SK-N-SH treated with all-trans-retinoic acid at 6 μM for 48 hours (cell line): Measurements from ENCODE around the gene GLRX.
A peak's percentile ranks its signal among the peaks of the same experiment; 100 is the strongest.

Source experiments
- ATAC-seq: fragments of 200-7000 bp; cut with Tn5 transposase; 3 replicates; pipeline ENCODE4 v1.9.1; 2020; ENCODE audit warnings: mild to moderate bottlenecking, moderate library complexity
- ARNTL ChIP-seq: fragments of 450-650 bp; formaldehyde crosslinking; IDR thresholded peaks from 2 replicates; pipeline ENCODE4 v1.5.0; 2020; ENCODE audit warnings: low read depth, mild to moderate bottlenecking, moderate library complexity, borderline replicate concordance
- BACH2 ChIP-seq: fragments of 250-450 bp; sonication (Bioruptor Pico); IDR thresholded peaks from 2 replicates; pipeline ENCODE4 v1.9.0; 2021; ENCODE audit warnings: mild to moderate bottlenecking, borderline replicate concordance
- CSDC2 ChIP-seq: fragments of 250-450 bp; sonication (Bioruptor Pico); IDR thresholded peaks from 2 replicates; pipeline ENCODE4 v1.5.0; 2020; ENCODE audit warnings: mild to moderate bottlenecking, moderate library complexity
- ESRRG ChIP-seq: fragments of 250-450 bp; sonication (Bioruptor Pico); IDR thresholded peaks from 2 replicates; pipeline ENCODE4 v1.6.1; 2021; ENCODE audit warnings: mild to moderate bottlenecking
- GLIS3 ChIP-seq: fragments of 250-450 bp; sonication (Bioruptor Pico); IDR thresholded peaks from 2 replicates; pipeline ENCODE4 v1.5.0; 2020; ENCODE audit warnings: mild to moderate bottlenecking, moderate library complexity
- ISL1 ChIP-seq: fragments of 250-450 bp; sonication (Bioruptor Pico); IDR thresholded peaks from 2 replicates; pipeline ENCODE4 v2.1.2; 2022; ENCODE audit warnings: mild to moderate bottlenecking, moderate library complexity
- OSR1 ChIP-seq: fragments of 250-450 bp; sonication (Bioruptor Pico); IDR thresholded peaks from 2 replicates; pipeline ENCODE4 v1.8.0; 2022; ENCODE audit warnings: moderate library complexity, mild to moderate bottlenecking, inconsistent platforms
- RARB ChIP-seq: fragments of 250-450 bp; sonication (Bioruptor Pico); IDR thresholded peaks from 2 replicates; pipeline ENCODE4 v1.8.0; 2021; ENCODE audit warnings: mild to moderate bottlenecking, moderate library complexity
- TCF4 ChIP-seq: fragments of 250-450 bp; sonication (Bioruptor Pico); IDR thresholded peaks from 2 replicates; pipeline ENCODE4 v1.8.0; 2021; ENCODE audit warnings: mild to moderate bottlenecking, moderate library complexity, borderline replicate concordance
- TOX ChIP-seq: fragments of 250-450 bp; sonication (Bioruptor Pico); IDR thresholded peaks from 2 replicates; pipeline ENCODE4 v1.8.0; 2021; ENCODE audit warnings: mild to moderate bottlenecking, moderate library complexity, borderline replicate concordance
- ZC3H10 ChIP-seq: fragments of 250-450 bp; sonication (Bioruptor Pico); IDR thresholded peaks from 2 replicates; pipeline ENCODE4 v1.5.1; 2021; ENCODE audit warnings: mild to moderate bottlenecking, moderate library complexity
- ZFP3 ChIP-seq: fragments of 250-450 bp; sonication (Bioruptor Pico); IDR thresholded peaks from 2 replicates; pipeline ENCODE4 v1.5.0; 2020; ENCODE audit warnings: mild to moderate bottlenecking, moderate library complexity
- ZNF70 ChIP-seq: fragments of 450-650 bp; formaldehyde crosslinking; IDR thresholded peaks from 2 replicates; pipeline ENCODE4 v1.5.0; 2020; ENCODE audit warnings: mild to moderate bottlenecking, moderate library complexity
- ZNF8 ChIP-seq: fragments of 450-650 bp; formaldehyde crosslinking; IDR thresholded peaks from 2 replicates; pipeline ENCODE4 v1.5.0; 2020; ENCODE audit warnings: mild to moderate bottlenecking, moderate library complexity
- TF ChIP-seq, protein P1 (sequence below): fragments of 250-450 bp; sonication (Bioruptor Pico); IDR thresholded peaks from 2 replicates; pipeline ENCODE4 v1.8.0; 2020; ENCODE audit warnings: mild to moderate bottlenecking, moderate library complexity, borderline replicate concordance
- TF ChIP-seq, protein P2 (sequence below): fragments of 250-450 bp; sonication (Bioruptor Pico); IDR thresholded peaks from 2 replicates; pipeline ENCODE4 v1.5.0; 2020; ENCODE audit warnings: mild to moderate bottlenecking, moderate library complexity
- TF ChIP-seq, protein P3 (sequence below): fragments of 250-450 bp; sonication (Bioruptor Pico); IDR thresholded peaks from 2 replicates; pipeline ENCODE4 v1.5.1; 2021; ENCODE audit warnings: mild to moderate bottlenecking, moderate library complexity
- TF ChIP-seq, protein P4 (sequence below): fragments of 250-450 bp; sonication (Bioruptor Pico); IDR thresholded peaks from 2 replicates; pipeline ENCODE4 v1.8.0; 2021; ENCODE audit warnings: low read depth, mild to moderate bottlenecking, moderate library complexity, borderline replicate concordance

Gene GLRX

DNA sequence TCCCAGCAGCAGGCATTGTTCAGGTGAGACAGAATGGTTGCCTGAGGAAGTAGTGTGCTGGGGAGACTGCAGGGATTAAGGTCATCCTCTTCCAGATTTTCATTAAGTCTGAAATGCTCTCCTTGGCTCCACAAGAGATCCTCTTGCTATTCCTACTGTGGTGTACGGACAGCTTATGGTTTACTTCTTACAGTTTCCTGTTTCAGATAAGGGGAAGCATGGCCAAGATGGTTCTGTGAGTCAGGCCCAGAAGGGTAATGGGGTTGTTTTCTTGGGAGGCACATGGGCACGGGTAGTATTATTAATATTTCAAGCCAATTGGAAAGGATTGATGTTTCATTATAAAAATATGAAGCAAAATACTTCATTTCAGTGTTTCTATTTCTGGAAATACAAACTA lies 42.9 kb downstream of the GLRX start:
- peak; percentile 35 for ATAC-seq
- TF ChIP-seq ZNF8 (CRISPR knock-in tag) (no peak), ZNF70 (no peak), TCF4 (CRISPR knock-in tag) (no peak), OSR1 (CRISPR knock-in tag) (no peak), CSDC2 (CRISPR knock-in tag) (no peak), RARB (CRISPR knock-in tag) (no peak), ISL1 (CRISPR knock-in tag) (no peak), TOX (CRISPR knock-in tag) (no peak)
- TF ChIP-seq, protein P1, sequence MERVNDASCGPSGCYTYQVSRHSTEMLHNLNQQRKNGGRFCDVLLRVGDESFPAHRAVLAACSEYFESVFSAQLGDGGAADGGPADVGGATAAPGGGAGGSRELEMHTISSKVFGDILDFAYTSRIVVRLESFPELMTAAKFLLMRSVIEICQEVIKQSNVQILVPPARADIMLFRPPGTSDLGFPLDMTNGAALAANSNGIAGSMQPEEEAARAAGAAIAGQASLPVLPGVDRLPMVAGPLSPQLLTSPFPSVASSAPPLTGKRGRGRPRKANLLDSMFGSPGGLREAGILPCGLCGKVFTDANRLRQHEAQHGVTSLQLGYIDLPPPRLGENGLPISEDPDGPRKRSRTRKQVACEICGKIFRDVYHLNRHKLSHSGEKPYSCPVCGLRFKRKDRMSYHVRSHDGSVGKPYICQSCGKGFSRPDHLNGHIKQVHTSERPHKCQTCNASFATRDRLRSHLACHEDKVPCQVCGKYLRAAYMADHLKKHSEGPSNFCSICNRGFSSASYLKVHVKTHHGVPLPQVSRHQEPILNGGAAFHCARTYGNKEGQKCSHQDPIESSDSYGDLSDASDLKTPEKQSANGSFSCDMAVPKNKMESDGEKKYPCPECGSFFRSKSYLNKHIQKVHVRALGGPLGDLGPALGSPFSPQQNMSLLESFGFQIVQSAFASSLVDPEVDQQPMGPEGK (CRISPR knock-in tag) = no peak
- TF ChIP-seq, protein P2, sequence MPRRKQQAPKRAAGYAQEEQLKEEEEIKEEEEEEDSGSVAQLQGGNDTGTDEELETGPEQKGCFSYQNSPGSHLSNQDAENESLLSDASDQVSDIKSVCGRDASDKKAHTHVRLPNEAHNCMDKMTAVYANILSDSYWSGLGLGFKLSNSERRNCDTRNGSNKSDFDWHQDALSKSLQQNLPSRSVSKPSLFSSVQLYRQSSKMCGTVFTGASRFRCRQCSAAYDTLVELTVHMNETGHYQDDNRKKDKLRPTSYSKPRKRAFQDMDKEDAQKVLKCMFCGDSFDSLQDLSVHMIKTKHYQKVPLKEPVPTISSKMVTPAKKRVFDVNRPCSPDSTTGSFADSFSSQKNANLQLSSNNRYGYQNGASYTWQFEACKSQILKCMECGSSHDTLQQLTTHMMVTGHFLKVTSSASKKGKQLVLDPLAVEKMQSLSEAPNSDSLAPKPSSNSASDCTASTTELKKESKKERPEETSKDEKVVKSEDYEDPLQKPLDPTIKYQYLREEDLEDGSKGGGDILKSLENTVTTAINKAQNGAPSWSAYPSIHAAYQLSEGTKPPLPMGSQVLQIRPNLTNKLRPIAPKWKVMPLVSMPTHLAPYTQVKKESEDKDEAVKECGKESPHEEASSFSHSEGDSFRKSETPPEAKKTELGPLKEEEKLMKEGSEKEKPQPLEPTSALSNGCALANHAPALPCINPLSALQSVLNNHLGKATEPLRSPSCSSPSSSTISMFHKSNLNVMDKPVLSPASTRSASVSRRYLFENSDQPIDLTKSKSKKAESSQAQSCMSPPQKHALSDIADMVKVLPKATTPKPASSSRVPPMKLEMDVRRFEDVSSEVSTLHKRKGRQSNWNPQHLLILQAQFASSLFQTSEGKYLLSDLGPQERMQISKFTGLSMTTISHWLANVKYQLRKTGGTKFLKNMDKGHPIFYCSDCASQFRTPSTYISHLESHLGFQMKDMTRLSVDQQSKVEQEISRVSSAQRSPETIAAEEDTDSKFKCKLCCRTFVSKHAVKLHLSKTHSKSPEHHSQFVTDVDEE (CRISPR knock-in tag) = no peak
- TF ChIP-seq, protein P3, sequence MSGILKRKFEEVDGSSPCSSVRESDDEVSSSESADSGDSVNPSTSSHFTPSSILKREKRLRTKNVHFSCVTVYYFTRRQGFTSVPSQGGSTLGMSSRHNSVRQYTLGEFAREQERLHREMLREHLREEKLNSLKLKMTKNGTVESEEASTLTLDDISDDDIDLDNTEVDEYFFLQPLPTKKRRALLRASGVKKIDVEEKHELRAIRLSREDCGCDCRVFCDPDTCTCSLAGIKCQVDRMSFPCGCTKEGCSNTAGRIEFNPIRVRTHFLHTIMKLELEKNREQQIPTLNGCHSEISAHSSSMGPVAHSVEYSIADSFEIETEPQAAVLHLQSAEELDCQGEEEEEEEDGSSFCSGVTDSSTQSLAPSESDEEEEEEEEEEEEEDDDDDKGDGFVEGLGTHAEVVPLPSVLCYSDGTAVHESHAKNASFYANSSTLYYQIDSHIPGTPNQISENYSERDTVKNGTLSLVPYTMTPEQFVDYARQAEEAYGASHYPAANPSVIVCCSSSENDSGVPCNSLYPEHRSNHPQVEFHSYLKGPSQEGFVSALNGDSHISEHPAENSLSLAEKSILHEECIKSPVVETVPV = no peak

DNA sequence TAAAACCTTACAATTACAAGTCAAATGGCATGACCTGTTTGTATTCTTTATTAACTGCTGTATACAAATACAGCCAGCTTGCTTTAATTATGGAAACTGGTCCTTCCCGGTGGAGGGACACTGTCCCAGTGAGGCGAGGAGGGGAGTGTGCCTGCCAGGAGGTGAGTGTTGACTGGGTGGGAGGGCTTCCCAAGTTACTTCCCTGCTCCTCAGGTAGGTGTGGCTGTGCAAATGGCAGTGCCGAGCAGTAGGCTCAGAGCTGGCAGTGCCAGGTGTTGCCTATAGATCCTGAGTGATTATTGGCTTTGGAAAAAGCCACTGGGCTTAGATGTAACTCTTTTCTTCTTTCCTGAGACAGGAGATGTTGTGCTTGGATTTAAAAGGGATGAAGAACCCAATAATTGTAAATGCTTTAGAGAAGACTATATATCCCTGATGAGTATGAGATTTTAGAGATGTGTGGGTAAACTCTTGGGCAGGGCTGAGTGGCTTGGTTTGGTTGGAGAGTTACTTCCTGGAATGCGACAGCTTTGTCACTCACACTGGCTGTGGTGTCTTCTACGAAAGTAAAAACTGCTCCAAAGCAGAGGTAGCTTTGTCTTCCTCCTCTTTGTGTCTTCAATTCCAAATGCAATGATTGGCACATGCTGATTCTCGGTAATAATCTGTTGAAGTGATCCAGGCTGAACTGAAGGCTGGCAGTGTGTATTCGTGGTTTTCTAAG lies 43.7 kb downstream of the GLRX start:
- no peak for TF ChIP-seq BACH2 (CRISPR knock-in tag)
- TF ChIP-seq ZC3H10 (CRISPR knock-in tag) = no peak
- TF ChIP-seq, protein P4, sequence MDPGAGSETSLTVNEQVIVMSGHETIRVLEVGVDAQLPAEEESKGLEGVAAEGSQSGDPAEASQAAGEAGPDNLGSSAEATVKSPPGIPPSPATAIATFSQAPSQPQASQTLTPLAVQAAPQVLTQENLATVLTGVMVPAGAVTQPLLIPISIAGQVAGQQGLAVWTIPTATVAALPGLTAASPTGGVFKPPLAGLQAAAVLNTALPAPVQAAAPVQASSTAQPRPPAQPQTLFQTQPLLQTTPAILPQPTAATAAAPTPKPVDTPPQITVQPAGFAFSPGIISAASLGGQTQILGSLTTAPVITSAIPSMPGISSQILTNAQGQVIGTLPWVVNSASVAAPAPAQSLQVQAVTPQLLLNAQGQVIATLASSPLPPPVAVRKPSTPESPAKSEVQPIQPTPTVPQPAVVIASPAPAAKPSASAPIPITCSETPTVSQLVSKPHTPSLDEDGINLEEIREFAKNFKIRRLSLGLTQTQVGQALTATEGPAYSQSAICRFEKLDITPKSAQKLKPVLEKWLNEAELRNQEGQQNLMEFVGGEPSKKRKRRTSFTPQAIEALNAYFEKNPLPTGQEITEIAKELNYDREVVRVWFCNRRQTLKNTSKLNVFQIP = no peak
- TF ChIP-seq CSDC2 (CRISPR knock-in tag) = no peak
- TF ChIP-seq TOX (CRISPR knock-in tag) = no peak
- no peak for TF ChIP-seq ISL1 (CRISPR knock-in tag)
- TF ChIP-seq, protein P3 = no peak
- TF ChIP-seq ZNF70 = no peak
- TF ChIP-seq ESRRG (CRISPR knock-in tag) = no peak
- TF ChIP-seq ARNTL = no peak
- no peak for TF ChIP-seq OSR1 (CRISPR knock-in tag)
- no peak for TF ChIP-seq RARB (CRISPR knock-in tag)
- no peak for TF ChIP-seq TCF4 (CRISPR knock-in tag)
- TF ChIP-seq, protein P1 (CRISPR knock-in tag) = no peak
- no peak for ATAC-seq

DNA sequence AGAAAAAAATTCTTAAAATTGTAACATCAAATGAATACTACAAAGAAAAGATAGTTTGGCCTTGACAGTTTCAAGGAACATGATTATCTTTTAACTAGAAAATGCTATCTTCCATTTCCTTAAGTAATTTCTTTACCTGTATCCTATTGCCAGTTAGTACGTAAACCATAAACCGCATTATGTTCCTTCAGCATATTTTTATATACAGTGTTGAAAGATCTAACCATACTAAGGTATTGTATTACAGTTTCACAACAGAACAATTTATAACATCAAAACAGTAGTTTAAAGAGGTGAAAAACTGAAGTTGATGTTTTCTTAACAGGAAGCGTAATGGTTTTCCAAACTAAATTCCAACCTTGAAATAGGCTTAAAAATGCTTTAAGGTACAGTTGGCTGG lies 45.1 kb downstream of the GLRX start:
- no peak for ATAC-seq
- TF ChIP-seq TOX (CRISPR knock-in tag) (no peak), ZC3H10 (CRISPR knock-in tag) (no peak), GLIS3 (CRISPR knock-in tag) (no peak), ZNF8 (CRISPR knock-in tag) (no peak), ZFP3 (CRISPR knock-in tag) (no peak)
- TF ChIP-seq, protein P1 (CRISPR knock-in tag) = no peak
- TF ChIP-seq, protein P4 = no peak
